Measurements from ENCODE around the gene ROCK1. TPM values are rescaled to one million over a fixed set of nuclear protein-coding genes. Genes with fewer than 3 reads are reported as not detected.

The ROCK1 gene
- total and polyA plus RNA-seq, 2 of the 8 experiments (the other 6 are each of a cell fraction or from before 2014, with no cell fraction given) = 4.2 to 48.9 TPM

GRCh38 chr18:21131698-21132227, 20.1 kb upstream of the ROCK1 start:
- Histone ChIP-seq H3K9ac (replicated peaks in 1 of 4; ENCODE audit: extremely low read depth in 1 of 4, low read depth in 3 of 4, low read length in 3 of 4) (no peak overlapping the region), H3K79me2 (ENCODE audit: control insufficient read depth in 1 of 2, insufficient read depth in 2 of 2, low read length in 2 of 2) (no peaks in the 10 kb centered on the region), H4K8ac (ENCODE audit: extremely low read depth, insufficient read depth, low read length) (no peak overlapping the region), H3K4ac (replicated peaks; ENCODE audit: insufficient read length, low read depth, low read length) (no peak overlapping the region), H3K9me3 (ENCODE audit: insufficient read depth in 2 of 2, low read depth in 1 of 2, low read length in 1 of 2) (peaks cover 0 to 9% of the 10 kb centered on the region in 2 experiments; a peak in 1 of 4 replicates), H3K79me1 (ENCODE audit: low read depth, low read length) (no peaks in the 10 kb centered on the region), H2BK12ac (ENCODE audit: low read depth, low read length) (no peak overlapping the region), H3K4me1 (replicated peaks in 1 of 4; ENCODE audit: control insufficient read depth in 3 of 4, insufficient read depth in 4 of 4, low read length in 3 of 4) (no peaks in the 10 kb centered on the region), H3K4me2 (ENCODE audit: insufficient read depth in 1 of 2, low read depth in 2 of 2, low read length in 2 of 2) (no peak overlapping the region), H2BK5ac (ENCODE audit: low read depth, low read length) (no peak overlapping the region), H2BK120ac (replicated peaks; ENCODE audit: low read depth, low read length) (no peak overlapping the region), H3K56ac (replicated peaks; ENCODE audit: insufficient read length, low read depth, low read length) (no peak overlapping the region), H2AK5ac (ENCODE audit: low read depth, low read length) (no peak overlapping the region), H3K23ac (ENCODE audit: insufficient read length) (no peak overlapping the region), H2BK20ac (ENCODE audit: low read length) (no peak overlapping the region), H3K4me3 (ENCODE audit: extremely low read depth in 1 of 4, insufficient read depth in 2 of 4, low read depth in 3 of 4, low read length in 4 of 4) (no peak overlapping the region), H3K27me3 (replicated peaks in 1 of 4; ENCODE audit: control insufficient read depth in 3 of 4, extremely low read depth in 1 of 4, insufficient read depth in 3 of 4, low read length in 3 of 4) (no peaks in the 10 kb centered on the region), H3K18ac (ENCODE audit: extremely low read depth, low read length) (no peak overlapping the region), H4K91ac (replicated peaks; ENCODE audit: insufficient read length, low read length) (no peak overlapping the region), H2AFZ (ENCODE audit: low read length) (peak overlapping the region; percentile 81; the same call in 1 of the 2 replicates), H4K20me1 (replicated peaks in 1 of 2; ENCODE audit: control insufficient read depth in 1 of 2, insufficient read depth in 2 of 2, low read length in 2 of 2) (no peaks in the 10 kb centered on the region), H3K23me2 (ENCODE audit: low read depth, low read length) (no peaks in the 10 kb centered on the region; the same call in 1 of the 2 replicates), H4K5ac (ENCODE audit: insufficient read length, low read depth, low read length) (no peak overlapping the region), H3K36me3 (ENCODE audit: control insufficient read depth in 2 of 4, insufficient read depth in 4 of 4, low read length in 3 of 4) (no peaks in the 10 kb centered on the region), H3K27ac (ENCODE audit: low read depth, low read length) (no peak overlapping the region), H3K14ac (ENCODE audit: insufficient read length) (no peak overlapping the region), H2BK15ac (ENCODE audit: low read length) (no peak overlapping the region)
- no peak for TF ChIP-seq NRF1 (IDR thresholded peaks at IDR 0.05; ENCODE audit: low read depth, low read length)
- TF ChIP-seq BRCA1 (IDR thresholded peaks at IDR 0.05; ENCODE audit: low read depth, low read length) = no peak
- no peak for TF ChIP-seq NANOG (IDR thresholded peaks at IDR 0.05; ENCODE audit: insufficient read depth, low read depth, low read length, poor library complexity, severe bottlenecking)
- TF ChIP-seq HDAC2 (IDR thresholded peaks at IDR 0.05; ENCODE audit: borderline replicate concordance in 1 of 2, low read depth in 2 of 2, low read length in 2 of 2) = no peak
- TF ChIP-seq SIN3A (conservative IDR thresholded peaks at IDR 0.05 in 1 of 2, IDR thresholded peaks at IDR 0.05 in 1 of 2; ENCODE audit: low read depth in 1 of 2, low read length in 2 of 2) = no peak
- TF ChIP-seq USF2 (IDR thresholded peaks at IDR 0.05; ENCODE audit: low read length) = no peak
- no peak for TF ChIP-seq EGR1 (IDR thresholded peaks at IDR 0.05; ENCODE audit: borderline replicate concordance, low read depth, low read length)
- TF ChIP-seq TCF12 (IDR thresholded peaks at IDR 0.05; ENCODE audit: low read depth, low read length) = no peak
- TF ChIP-seq POLR2A (IDR thresholded peaks at IDR 0.05; ENCODE audit: control extremely low read depth in 1 of 2, low read depth in 2 of 2, low read length in 2 of 2) = no peak
- no peak for TF ChIP-seq SP4 (IDR thresholded peaks at IDR 0.05; ENCODE audit: low read length)
- TF ChIP-seq SAP30 (IDR thresholded peaks at IDR 0.05; ENCODE audit: insufficient read depth, insufficient replicate concordance, low read length) = no peak
- TF ChIP-seq KDM5A (IDR thresholded peaks at IDR 0.05; ENCODE audit: low read length) = no peak
- no peak for TF ChIP-seq PHF8 (conservative IDR thresholded peaks at IDR 0.05; ENCODE audit: low read depth, low read length)
- ChIA-PET CTCF (ENCODE audit: partially characterized antibody) (interaction anchor here (1.1 to 1.2 kb wide), 2 partner anchors 48 to 60 kb away, joined by 3 to 4 read pairs; no protein-coding TSS in a partner anchor), POLR2A (ENCODE audit: partially characterized antibody) (no interaction called here)
- FAIRE-seq (no peak), DNase-seq (ENCODE audit: low read depth in 1 of 2, low spot score in 2 of 2) (no peak)
- WGBS, 2 experiments (ENCODE audit: extremely low coverage in 1 of 2, insufficient coverage in 1 of 2, insufficient read length in 1 of 2, insufficient replicate concordance in 2 of 2, low coverage in 1 of 2, low lambda C conversion rate in 2 of 2, missing lambda C conversion rate in 1 of 2) = 95% methylated on average over 10 of the region's 10 CpGs; no CpG with 5 or more reads in 1 of the 2 experiments

All from H1 (cell line).